Measurements from ENCODE around the gene NTN3.

Gene NTN3

GRCh38 chr16:2466667-2467527 is 4.2 kb upstream of the NTN3 start:
- no peak for DNase-seq (ENCODE audit: low spot score)

GRCh38 chr16:2467528-2468232 is 3.4 kb upstream of the NTN3 start:
- peak; percentile 88 for DNase-seq (ENCODE audit: low spot score)

- no peak for DNase-seq (ENCODE audit: low spot score)
Measured at GRCh38 chr16:2468233-2468724, 2.8 kb upstream of the NTN3 start.

- peak; percentile 52 for DNase-seq (ENCODE audit: low spot score)
Measured at GRCh38 chr16:2468725-2469398, 2.2 kb upstream of the NTN3 start.

- DNase-seq (ENCODE audit: low spot score): no peak
Measured at GRCh38 chr16:2469399-2470233, 1.5 kb upstream of the NTN3 start.

GRCh38 chr16:2470234-2470601 is 879 bp upstream of the NTN3 start:
- DNase-seq (ENCODE audit: low spot score): no peak

GRCh38 chr16:2470603-2471015 is 488 bp upstream of the NTN3 start:
- no peak for DNase-seq (ENCODE audit: low spot score)

- no peak for DNase-seq (ENCODE audit: low spot score)
Measured at GRCh38 chr16:2471653-2472487, 773 bp downstream of the NTN3 start.

- no peak for DNase-seq (ENCODE audit: low spot score)
Measured at GRCh38 chr16:2472488-2472864, 1.4 kb downstream of the NTN3 start.

- no peak for DNase-seq (ENCODE audit: low spot score)
Measured at GRCh38 chr16:2472885-2473445, 1.9 kb downstream of the NTN3 start.

- no peak for DNase-seq (ENCODE audit: low spot score)
Measured at GRCh38 chr16:2473446-2473926, 2.4 kb downstream of the NTN3 start.

GRCh38 chr16:2473999-2474876 is 3.1 kb downstream of the NTN3 start:
- peak; percentile 66 for DNase-seq (ENCODE audit: low spot score)

GRCh38 chr16:2474877-2475412 is 3.8 kb downstream of the NTN3 start, which contains the start of gene TBC1D24:
Gene TBC1D24 (plus strand): TSS chr16:2475127. CDS start chr16:2496149, 21,022 bp downstream.
- DNase-seq (ENCODE audit: low spot score): peak; percentile 100

GRCh38 chr16:2475413-2476344 is 4.6 kb downstream of the NTN3 start:
- DNase-seq (ENCODE audit: low spot score): peak; percentile 82

GRCh38 chr16:2476345-2476720 is 5.2 kb downstream of the NTN3 start:
- no peak for DNase-seq (ENCODE audit: low spot score)

GRCh38 chr16:2476741-2477140 is 5.6 kb downstream of the NTN3 start:
- no peak for DNase-seq (ENCODE audit: low spot score)

GRCh38 chr16:2477327-2477726 is 6.2 kb downstream of the NTN3 start:
- no peak for DNase-seq (ENCODE audit: low spot score)

GRCh38 chr16:2478279-2478678 is 7.2 kb downstream of the NTN3 start:
- DNase-seq (ENCODE audit: low spot score): no peak
